Duodenal mucosa (tissue), 2 donors: ENCODE results near the gene TSPAN2.
"Not testable (repeated sequence)": the region's sequence is repeated elsewhere in the genome, so short reads cannot be mapped to it uniquely, and the experiment has no call there.

ENCODE experiments used
- H3K27ac ChIP-seq: one replicate; pipeline ENCODE4 v1.7.0; 2013; ENCODE audit warnings: low read depth, low read length
- H3K27me3 ChIP-seq, 2 donors: one replicate each; pipeline ENCODE4 v1.7.0; 2013; ENCODE audit warnings: low read length in 2 of 2, control low read depth in 1 of 2; ENCODE audit not compliant: insufficient read depth in 2 of 2, control insufficient read depth in 1 of 2
- H3K36me3 ChIP-seq, 2 donors: one replicate each; pipeline ENCODE4 v1.7.0; 2013; ENCODE audit warnings: low read length in 2 of 2, control low read depth in 1 of 2; ENCODE audit not compliant: insufficient read depth in 2 of 2, control insufficient read depth in 1 of 2
- H3K4me1 ChIP-seq, 2 donors: one replicate each; pipeline ENCODE4 v1.7.0; 2013; ENCODE audit warnings: low read length in 2 of 2, control low read depth in 1 of 2; ENCODE audit not compliant: insufficient read depth in 2 of 2, control insufficient read depth in 1 of 2
- H3K4me3 ChIP-seq, 2 donors: one replicate each; pipeline ENCODE4 v1.7.0; 2013; ENCODE audit warnings: low read length in 2 of 2, low read depth in 1 of 2
- H3K9ac ChIP-seq, 2 donors: one replicate each; pipeline ENCODE4 v1.7.0; 2013; ENCODE audit warnings: low read length in 2 of 2, low read depth in 1 of 2
- H3K9me3 ChIP-seq, 2 donors: one replicate each; pipeline ENCODE4 v1.7.0; 2013; ENCODE audit warnings: low read length in 2 of 2, control low read depth in 1 of 2; ENCODE audit not compliant: control insufficient read depth in 1 of 2

The TSPAN2 gene

DNA sequence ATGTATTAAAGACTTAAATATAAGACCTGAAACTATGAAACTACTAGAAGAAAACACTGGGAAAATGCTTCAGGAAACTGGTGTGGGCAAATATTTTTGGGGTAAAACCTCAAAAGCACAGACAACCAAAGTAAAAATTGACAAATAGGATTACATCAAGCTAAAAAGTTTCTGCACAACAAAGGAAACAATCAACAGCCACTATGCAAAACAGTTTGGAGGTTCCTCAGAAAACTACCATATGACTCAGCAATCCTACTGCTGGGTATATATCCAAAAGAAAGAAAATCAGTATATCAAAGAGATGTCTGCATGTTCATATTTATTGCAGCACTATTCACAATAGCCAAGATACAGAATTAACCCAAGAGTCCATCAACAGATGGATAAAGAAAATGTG, 42.6 kb downstream of the TSPAN2 start:
- Histone ChIP-seq H3K4me3 (no peak overlapping the region), H3K27me3 (no peaks in the 10 kb centered on the region), H3K4me1 (no peaks in the 10 kb centered on the region), H3K9ac (no peak overlapping the region), H3K9me3 (no peaks in the 10 kb centered on the region), H3K27ac (no peak overlapping the region), H3K36me3 (no peaks in the 10 kb centered on the region)

DNA sequence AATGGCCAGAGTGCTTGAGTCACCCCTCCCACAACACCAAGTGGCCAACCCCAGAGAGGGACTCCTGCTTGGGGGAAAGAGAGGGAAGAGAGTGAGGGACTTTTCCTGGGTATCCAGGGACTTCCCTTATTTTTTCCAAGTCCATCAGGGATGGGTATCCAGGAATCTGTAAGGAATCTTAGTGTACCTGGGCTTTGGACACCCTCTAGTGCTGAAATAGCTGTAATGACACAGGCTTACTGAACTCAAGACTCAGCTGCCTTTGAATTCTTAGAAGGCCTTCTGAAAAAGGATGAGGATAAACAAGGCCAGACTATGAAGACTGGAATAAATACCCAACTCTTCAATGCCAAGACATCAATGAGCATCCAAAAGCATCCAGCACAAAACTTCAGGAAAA, 47.6 kb downstream of the TSPAN2 start:
- Histone ChIP-seq H3K27ac (no peak overlapping the region), H3K36me3 (no peaks in the 10 kb centered on the region), H3K9me3 (no peaks in the 10 kb centered on the region), H3K9ac (no peak overlapping the region), H3K4me1 (peaks cover 0 to 9% of the 10 kb centered on the region in 2 donors), H3K4me3 (no peak overlapping the region), H3K27me3 (no peaks in the 10 kb centered on the region)

GRCh38 chr1:115040501-115040900, 48.8 kb downstream of the TSPAN2 start:
- H3K27ac ChIP-seq, result no peak overlapping the region
- no peak overlapping the region for H3K9ac ChIP-seq
- H3K27me3 ChIP-seq, result no peaks in the 10 kb centered on the region
- H3K36me3 ChIP-seq, result no peaks in the 10 kb centered on the region
- no peak overlapping the region for H3K4me3 ChIP-seq
- peaks cover 0 to 11% of the 10 kb centered on the region in 2 donors for H3K4me1 ChIP-seq
- no peaks in the 10 kb centered on the region for H3K9me3 ChIP-seq

DNA sequence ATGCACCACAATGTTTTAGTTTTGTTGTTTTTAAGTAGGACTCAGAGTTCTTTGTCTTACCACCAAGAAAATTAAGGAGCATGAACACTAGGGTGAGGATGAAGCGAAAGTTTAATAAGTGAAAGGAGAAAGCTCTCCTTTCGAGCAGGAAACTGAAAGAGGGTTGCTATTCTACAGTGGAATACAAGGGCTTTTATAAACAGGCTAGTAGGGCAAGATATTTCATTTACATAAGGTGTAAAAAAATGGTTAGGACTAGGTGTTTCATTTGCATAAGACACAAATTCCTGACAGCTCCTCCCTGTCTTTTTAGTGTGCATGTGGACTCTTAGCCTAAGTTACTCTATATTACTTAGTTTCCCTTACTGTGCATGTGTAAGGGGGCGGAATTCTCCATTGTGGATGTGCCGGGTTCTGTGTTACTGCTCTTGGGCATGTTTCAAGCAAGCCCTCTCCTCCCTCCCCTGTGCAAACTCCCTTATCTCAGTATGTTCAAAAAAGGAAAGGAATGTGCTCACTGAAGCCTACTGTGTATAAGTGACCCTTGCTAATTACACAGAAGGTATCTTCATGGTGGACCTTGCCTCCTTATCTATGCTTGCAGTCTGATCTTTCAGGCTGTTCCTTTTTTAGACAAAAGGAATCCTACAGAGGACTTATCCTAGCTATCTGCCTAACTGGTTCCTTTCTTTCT, 52.3 kb downstream of the TSPAN2 start:
- Histone ChIP-seq H3K9me3 (no peaks in the 10 kb centered on the region), H3K4me3 (no peak overlapping the region), H3K4me1 (peaks cover 0 to 11% of the 10 kb centered on the region in 2 donors), H3K9ac (no peak overlapping the region), H3K27me3 (no peaks in the 10 kb centered on the region), H3K36me3 (no peaks in the 10 kb centered on the region), H3K27ac (no peak overlapping the region)

- H3K9me3 ChIP-seq, result no peaks in the 10 kb centered on the region
- H3K27me3 ChIP-seq, result no peaks in the 10 kb centered on the region
- no peak overlapping the region for H3K27ac ChIP-seq
- H3K9ac ChIP-seq, result no peak overlapping the region
- H3K4me1 ChIP-seq, result peaks cover 0 to 11% of the 10 kb centered on the region in 2 donors
- H3K4me3 ChIP-seq, result no peak overlapping the region
- H3K36me3 ChIP-seq, result no peaks in the 10 kb centered on the region
These were observed 53.7 kb downstream of the TSPAN2 start for GRCh38 chr1:115035652-115036051.

- Histone ChIP-seq H3K36me3 (no peaks in the 10 kb centered on the region), H3K9me3 (no peaks in the 10 kb centered on the region), H3K27ac (no peak overlapping the region), H3K9ac (no peak overlapping the region), H3K4me3 (no peak overlapping the region), H3K4me1 (peaks cover 0 to 1% of the 10 kb centered on the region in 2 donors), H3K27me3 (no peaks in the 10 kb centered on the region)
These were observed 57.7 kb downstream of the TSPAN2 start for GRCh38 chr1:115031595-115031994.

DNA sequence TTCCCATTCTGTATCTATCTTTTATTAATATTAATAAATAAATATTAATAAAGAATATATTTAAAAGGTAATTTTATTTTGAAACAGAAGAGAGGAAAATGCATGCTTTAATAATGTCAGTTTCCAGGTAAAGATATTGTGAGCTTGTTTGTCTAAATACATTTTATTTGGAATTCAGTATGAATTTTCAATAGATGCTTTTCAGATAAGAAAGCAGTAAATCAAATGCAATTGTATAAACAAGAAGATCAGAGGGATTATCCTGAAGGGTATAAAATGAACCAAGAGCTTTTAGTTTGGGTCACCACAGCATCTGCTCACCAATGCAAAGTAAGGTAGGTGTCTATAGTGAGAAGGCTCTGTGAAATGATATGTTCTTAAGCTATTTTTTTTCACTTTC, 59.8 kb downstream of the TSPAN2 start, which contains the start of gene TSHB:
Gene TSHB, plus strand, starts transcription at position 301 of the 400 bp plus-strand sequence. CDS start 3,537 bp downstream, outside the sequence.
- Histone ChIP-seq H3K4me1 (no peaks in the 10 kb centered on the region), H3K9me3 (no peaks in the 10 kb centered on the region), H3K4me3 (no peak within 1 kb of the TSS), H3K9ac (no peak within 1 kb of the TSS), H3K27me3 (no peaks in the 10 kb centered on the region), H3K36me3 (no peaks in the 10 kb centered on the region), H3K27ac (no peak within 1 kb of the TSS)

GRCh38 chr1:115023593-115023992, 65.7 kb downstream of the TSPAN2 start:
- H3K9me3 ChIP-seq, result no peaks in the 10 kb centered on the region
- no peak overlapping the region for H3K27ac ChIP-seq
- no peaks in the 10 kb centered on the region for H3K36me3 ChIP-seq
- H3K4me3 ChIP-seq, result no peak overlapping the region
- no peak overlapping the region for H3K9ac ChIP-seq
- H3K27me3 ChIP-seq, result no peaks in the 10 kb centered on the region
- no peaks in the 10 kb centered on the region for H3K4me1 ChIP-seq

DNA sequence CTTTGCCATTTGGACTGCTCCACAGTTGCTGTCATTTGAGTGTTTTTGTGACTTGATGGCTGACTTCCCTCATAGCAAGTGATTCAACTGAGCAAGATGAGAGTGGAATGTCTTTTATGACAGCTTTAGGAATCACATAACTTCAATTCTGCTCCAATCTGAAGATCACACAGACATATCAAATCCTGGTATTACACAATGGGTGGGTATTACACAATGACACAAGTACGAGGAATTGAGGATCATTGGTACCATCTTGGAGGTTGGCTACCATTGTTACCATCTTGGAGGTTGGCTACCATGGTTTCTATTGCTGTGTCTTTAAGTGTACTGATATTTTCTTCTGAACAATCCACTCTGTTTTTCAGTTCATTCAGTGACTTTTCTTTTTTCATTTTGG, 68.2 kb downstream of the TSPAN2 start:
- Histone ChIP-seq H3K4me1 (no peaks in the 10 kb centered on the region), H3K4me3 (no peak overlapping the region), H3K27ac (no peak overlapping the region), H3K9me3 (no peaks in the 10 kb centered on the region), H3K36me3 (no peaks in the 10 kb centered on the region), H3K27me3 (no peaks in the 10 kb centered on the region), H3K9ac (no peak overlapping the region)

GRCh38 chr1:115019549-115019948, 69.8 kb downstream of the TSPAN2 start:
- not testable (repeated sequence) for H3K9ac ChIP-seq, H3K27ac ChIP-seq, H3K36me3 ChIP-seq, H3K27me3 ChIP-seq, H3K4me3 ChIP-seq, H3K9me3 ChIP-seq, H3K4me1 ChIP-seq
